H9 (cell line): ENCODE measurements around the gene CDK5R1. TPM values are rescaled to one million over a fixed set of nuclear protein-coding genes. Genes with fewer than 3 reads are reported as not detected.

Source experiments
- DNase-seq: peaks from one replicate; pipeline ENCODE4 v3.0.0-alpha.2; 2017
- H2AFZ ChIP-seq: one replicate; pipeline ENCODE4 v1.6.1; 2013; ENCODE audit warnings: mild to moderate bottlenecking, low read length, control low read depth, moderate library complexity
- H2AK5ac ChIP-seq: 2 replicates; pipeline ENCODE4 v1.6.1; 2013; ENCODE audit warnings: low read length, control low read depth, mixed read lengths; ENCODE audit not compliant: insufficient read length
- H2BK120ac ChIP-seq: one replicate; pipeline ENCODE4 v1.6.1; 2013; ENCODE audit warnings: low read depth, mild to moderate bottlenecking, low read length, control low read depth, inconsistent platforms; ENCODE audit not compliant: poor library complexity, severe bottlenecking
- H2BK12ac ChIP-seq: 2 replicates; pipeline ENCODE4 v1.6.1; 2013; ENCODE audit warnings: low read length, control low read depth, mixed read lengths, low read depth; ENCODE audit not compliant: insufficient read length
- H2BK15ac ChIP-seq: 2 replicates; pipeline ENCODE4 v1.6.1; 2013; ENCODE audit warnings: low read depth, low read length, control low read depth
- H2BK20ac ChIP-seq: one replicate; pipeline ENCODE4 v1.6.1; 2013; ENCODE audit warnings: low read depth, mild to moderate bottlenecking, low read length, control low read depth, inconsistent platforms; ENCODE audit not compliant: poor library complexity, severe bottlenecking
- H2BK5ac ChIP-seq: 2 replicates; pipeline ENCODE4 v1.6.1; 2013; ENCODE audit warnings: low read length, control low read depth, mixed read lengths; ENCODE audit not compliant: insufficient read length
- H3K14ac ChIP-seq: 2 replicates; pipeline ENCODE4 v1.6.1; 2013; ENCODE audit warnings: low read length, control low read depth; ENCODE audit not compliant: insufficient read depth
- H3K18ac ChIP-seq: 2 replicates; pipeline ENCODE4 v1.6.1; 2013; ENCODE audit warnings: low read depth, mild to moderate bottlenecking, mixed read lengths, low read length, control low read depth; ENCODE audit not compliant: insufficient read length
- H3K23ac ChIP-seq: 2 replicates; pipeline ENCODE4 v1.6.1; 2013; ENCODE audit warnings: low read length, control low read depth, mixed read lengths, low read depth; ENCODE audit not compliant: insufficient read length
- H3K23me2 ChIP-seq: 2 replicates; pipeline ENCODE4 v1.6.1; 2013; ENCODE audit warnings: low read depth, mild to moderate bottlenecking, mixed read lengths, low read length, control low read depth; ENCODE audit not compliant: insufficient read length, poor library complexity, severe bottlenecking
- H3K27ac ChIP-seq: 2 replicates; pipeline ENCODE4 v1.5.1; 2013; ENCODE audit warnings: low read length, control low read depth, mixed read lengths, low read depth; ENCODE audit not compliant: insufficient read length
- H3K27me3 ChIP-seq: 2 replicates; pipeline ENCODE4 v1.6.1; 2013; ENCODE audit warnings: low read length, control low read depth, inconsistent platforms; ENCODE audit not compliant: insufficient read depth
- H3K4ac ChIP-seq: 2 replicates; pipeline ENCODE4 v1.6.1; 2013; ENCODE audit warnings: low read depth, mild to moderate bottlenecking, control low read depth, inconsistent platforms, low read length, moderate library complexity
- H3K4me1 ChIP-seq: 2 replicates; pipeline ENCODE4 v1.6.1; 2013; ENCODE audit warnings: low read length, control low read depth, inconsistent platforms; ENCODE audit not compliant: insufficient read depth
- H3K4me2 ChIP-seq: 2 replicates; pipeline ENCODE4 v1.6.1; 2013; ENCODE audit warnings: low read length, control low read depth, mixed read lengths; ENCODE audit not compliant: insufficient read length, insufficient read depth
- H3K56ac ChIP-seq: 2 replicates; pipeline ENCODE4 v1.6.1; 2013; ENCODE audit warnings: low read depth, mild to moderate bottlenecking, mixed read lengths, low read length, control low read depth; ENCODE audit not compliant: insufficient read length
- H3K79me1 ChIP-seq: 2 replicates; pipeline ENCODE4 v1.6.1; 2013; ENCODE audit warnings: low read depth, mild to moderate bottlenecking, moderate library complexity, low read length, control low read depth, inconsistent platforms; ENCODE audit not compliant: insufficient read depth, poor library complexity, severe bottlenecking
- H3K79me2 ChIP-seq: 2 replicates; pipeline ENCODE4 v1.6.1; 2013; ENCODE audit warnings: low read length, control low read depth, inconsistent platforms; ENCODE audit not compliant: insufficient read depth
- H3K9ac ChIP-seq: 2 replicates; pipeline ENCODE4 v1.6.1; 2013; ENCODE audit warnings: low read length, control low read depth, mixed read lengths; ENCODE audit not compliant: insufficient read length; ENCODE audit errors: extremely low read depth
- H3K9me3 ChIP-seq: one replicate; pipeline ENCODE4 v1.6.1; 2013; ENCODE audit warnings: low read depth, low read length, inconsistent platforms; ENCODE audit not compliant: control insufficient read depth
- H3T11ph ChIP-seq: one replicate; pipeline ENCODE4 v1.6.1; 2013; ENCODE audit warnings: mild to moderate bottlenecking, low read length, control low read depth, inconsistent platforms
- H4K20me1 ChIP-seq: one replicate; pipeline ENCODE4 v1.6.1; 2013; ENCODE audit not compliant: control insufficient read depth, insufficient read length, insufficient read depth
- H4K5ac ChIP-seq: 2 replicates; pipeline ENCODE4 v1.6.1; 2013; ENCODE audit warnings: low read depth, mild to moderate bottlenecking, mixed read lengths, low read length, control low read depth; ENCODE audit not compliant: insufficient read length
- H4K8ac ChIP-seq: replicated peaks from 2 replicates; pipeline ENCODE4 v1.6.1; 2013; ENCODE audit warnings: low read length, control low read depth, mixed read lengths, low read depth; ENCODE audit not compliant: insufficient read length
- H4K91ac ChIP-seq: 2 replicates; pipeline ENCODE4 v1.6.1; 2013; ENCODE audit warnings: low read depth, mild to moderate bottlenecking, moderate library complexity, mixed read lengths, low read length, control low read depth; ENCODE audit not compliant: insufficient read length
- H3K27ac Mint-ChIP-seq, 3 experiments: 2 replicates in 2 of 3; 3 replicates in 1 of 3; pipeline ENCODE4 v1.8.0; 2020 to 2021; ENCODE audit warnings: mixed read lengths in 3 of 3, mild to moderate bottlenecking in 1 of 3, moderate library complexity in 1 of 3
- H3K27me3 Mint-ChIP-seq: 2 replicates; pipeline ENCODE4 v1.8.0; 2021; ENCODE audit warnings: low read depth, mild to moderate bottlenecking, moderate library complexity, mixed read lengths
- H3K36me3 Mint-ChIP-seq, 3 experiments: 2 replicates in 2 of 3; 3 replicates in 1 of 3; pipeline ENCODE4 v1.8.0; 2020 to 2021; ENCODE audit warnings: low read depth in 3 of 3, mixed read lengths in 3 of 3; ENCODE audit not compliant: insufficient read depth in 1 of 3
- H3K4me1 Mint-ChIP-seq, 2 experiments: 2 replicates each; pipeline ENCODE4 v1.8.0; 2020; ENCODE audit warnings: mixed read lengths in 2 of 2
- H3K4me3 Mint-ChIP-seq, 2 experiments: 2 replicates in 1 of 2; 3 replicates in 1 of 2; pipeline ENCODE4 v1.8.0; 2020 to 2021; ENCODE audit warnings: mild to moderate bottlenecking in 2 of 2, mixed read lengths in 2 of 2, moderate library complexity in 1 of 2
- H3K9me3 Mint-ChIP-seq, 2 experiments: 2 replicates in 1 of 2; 3 replicates in 1 of 2; pipeline ENCODE4 v1.8.0; 2020; ENCODE audit warnings: mild to moderate bottlenecking in 2 of 2, mixed read lengths in 2 of 2, moderate library complexity in 1 of 2
- CTCF ChIP-seq: fragments of 200-600 bp; sonication (generic); conservative IDR thresholded peaks from 3 replicates; pipeline ENCODE4 v1.8.0; 2021; ENCODE audit warnings: antibody characterized with exemption, mild to moderate bottlenecking
- WGBS: extraction: QIAGEN DNeasy Blood & Tissue Kit; methylation state at CpG from one replicate; pipeline ENCODE4 v1.1.7; 2013; ENCODE audit warnings: missing lambda C conversion rate, low lambda C conversion rate, mixed read lengths; ENCODE audit not compliant: insufficient read length; ENCODE audit errors: extremely low coverage; 5-methylcytosine and 5-hydroxymethylcytosine counted together
- total RNA-seq: library from RNA; stranded (reverse); gene quantifications from 2 replicates; pipeline ENCODE4 v1.2.1, GENCODE V29; 2021

CDK5R1 gene
- total RNA-seq, 1 experiment from 2014 or later = 11.4 TPM

DNA sequence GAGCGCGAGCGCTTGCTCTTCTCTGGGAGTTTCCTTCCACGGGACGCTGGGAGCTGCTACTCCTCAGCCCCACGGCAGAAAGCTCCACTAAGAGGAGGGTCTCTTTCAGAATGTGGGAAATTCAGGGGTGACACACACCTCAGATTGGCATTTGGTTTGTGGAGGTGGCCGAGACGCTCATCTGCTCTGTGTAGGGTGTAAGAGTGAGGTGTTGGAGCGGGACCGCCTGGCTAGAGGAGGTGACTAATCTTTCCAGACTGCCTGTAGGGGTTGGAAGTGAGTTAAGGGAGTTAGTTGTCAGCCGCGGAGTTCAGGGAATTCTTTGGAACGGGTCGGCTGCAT, 41.7 kb upstream of the CDK5R1 start:
- Histone ChIP-seq H3K79me1 (no peaks in the 10 kb centered on the region), H2AK5ac (no peak overlapping the region), H4K20me1 (no peaks in the 10 kb centered on the region), H3K18ac (no peak overlapping the region), H3K56ac (no peak overlapping the region), H2BK120ac (no peak overlapping the region), H3K4me1 (no peaks in the 10 kb centered on the region), H4K5ac (no peak overlapping the region), H3K4ac (no peak overlapping the region; the same call in 1 of the 2 replicates), H3K23me2 (peaks cover 16% of the 10 kb centered on the region), H4K91ac (no peak overlapping the region), H3K9ac (peak overlapping the region; percentile 95), H3K79me2 (peaks cover 22% of the 10 kb centered on the region), H2AFZ (no peak overlapping the region), H3K14ac (peak overlapping the region; percentile 76), H2BK12ac (no peak overlapping the region), H3K9me3 (no peaks in the 10 kb centered on the region), H2BK15ac (no peak overlapping the region), H3K4me2 (peak overlapping the region; percentile 97), H3K23ac (no peak overlapping the region), H3T11ph (no peak overlapping the region), H2BK20ac (no peak overlapping the region), H3K27me3 (no peaks in the 10 kb centered on the region; the same call in 1 of the 2 replicates), H2BK5ac (no peak overlapping the region), H4K8ac (no peak overlapping the region), H3K27ac (no peak overlapping the region)
- DNase-seq = peak; percentile 46
- H3K36me3 Mint-ChIP-seq = peaks cover 21 to 36% (median 34%) of the 10 kb centered on the region in 3 experiments
- peaks cover 8 to 16% of the 10 kb centered on the region in 2 experiments; a peak in 4 of 5 replicates for H3K9me3 Mint-ChIP-seq
- peak overlapping the region; percentile 34 to 94 (median 76); a peak in 6 of 7 replicates for H3K27ac Mint-ChIP-seq
- H3K4me3 Mint-ChIP-seq = peak overlapping the region; percentile 94 to 95
- WGBS = no CpG with 5 or more reads among the region's 14 CpGs
- peaks cover 20 to 23% of the 10 kb centered on the region in 2 experiments for H3K4me1 Mint-ChIP-seq
- TF ChIP-seq CTCF = no peak
- H3K27me3 Mint-ChIP-seq = peaks cover 30% of the 10 kb centered on the region
